Activated naive CD4-positive, alpha-beta T cell treated with anti-CD3 and anti-CD28 coated beads, Interleukin-2, amount 50 U/mL, for 24 hours (primary cell): Measurements from ENCODE around the gene TOR1AIP2.

ENCODE experiments used
- H3K27ac Mint-ChIP-seq: one replicate; pipeline ENCODE4 v1.8.0; 2021; ENCODE audit warnings: mild to moderate bottlenecking, mixed read lengths
- H3K27me3 Mint-ChIP-seq: one replicate; pipeline ENCODE4 v1.8.0; 2021; ENCODE audit warnings: mixed read lengths
- H3K36me3 Mint-ChIP-seq: one replicate; pipeline ENCODE4 v1.8.0; 2021; ENCODE audit warnings: mixed read lengths
- H3K4me1 Mint-ChIP-seq: one replicate; pipeline ENCODE4 v1.8.0; 2021; ENCODE audit warnings: mixed read lengths
- H3K4me3 Mint-ChIP-seq: one replicate; pipeline ENCODE4 v1.8.0; 2021; ENCODE audit warnings: mild to moderate bottlenecking, mixed read lengths
- H3K9me3 Mint-ChIP-seq: one replicate; pipeline ENCODE4 v1.8.0; 2021; ENCODE audit warnings: mixed read lengths

TOR1AIP2 gene

GRCh38 chr1:179883040-179883744 is 5.6 kb upstream of the TOR1AIP2 start:
- no peaks in the 10 kb centered on the region for H3K9me3 Mint-ChIP-seq
- peaks cover 12% of the 10 kb centered on the region for H3K36me3 Mint-ChIP-seq
- peak overlapping the region; percentile 95 for H3K4me3 Mint-ChIP-seq
- H3K27ac Mint-ChIP-seq: peak overlapping the region; percentile 100
- no peaks in the 10 kb centered on the region for H3K27me3 Mint-ChIP-seq
- peaks cover 69% of the 10 kb centered on the region for H3K4me1 Mint-ChIP-seq

- Mint-ChIP-seq H3K4me3 (peak within 1 kb of the TSS; percentile 95), H3K36me3 (peaks cover 12% of the 10 kb centered on the region), H3K9me3 (no peaks in the 10 kb centered on the region), H3K27ac (peak within 1 kb of the TSS; percentile 100), H3K27me3 (no peaks in the 10 kb centered on the region), H3K4me1 (peaks cover 69% of the 10 kb centered on the region)
These were observed 4.8 kb upstream of the TOR1AIP2 start, which contains the start of gene TOR1AIP1 for GRCh38 chr1:179882253-179883039. Gene TOR1AIP1 (plus strand): TSS chr1:179882285. CDS start chr1:179882503, 218 bp downstream.

- H3K27me3 Mint-ChIP-seq: no peaks in the 10 kb centered on the region
- peak overlapping the region; percentile 100 for H3K27ac Mint-ChIP-seq
- no peaks in the 10 kb centered on the region for H3K9me3 Mint-ChIP-seq
- H3K4me3 Mint-ChIP-seq: peak overlapping the region; percentile 95
- H3K4me1 Mint-ChIP-seq: peaks cover 63% of the 10 kb centered on the region
- peaks cover 12% of the 10 kb centered on the region for H3K36me3 Mint-ChIP-seq
These were observed 4.1 kb upstream of the TOR1AIP2 start for GRCh38 chr1:179881642-179882252.

GRCh38 chr1:179879797-179880196 is 2.2 kb upstream of the TOR1AIP2 start:
- H3K27me3 Mint-ChIP-seq: no peaks in the 10 kb centered on the region
- peaks cover 69% of the 10 kb centered on the region for H3K4me1 Mint-ChIP-seq
- peaks cover 8% of the 10 kb centered on the region for H3K36me3 Mint-ChIP-seq
- peak overlapping the region; percentile 36 for H3K4me3 Mint-ChIP-seq
- peak overlapping the region; percentile 65 for H3K27ac Mint-ChIP-seq
- H3K9me3 Mint-ChIP-seq: no peaks in the 10 kb centered on the region

GRCh38 chr1:179876300-179876715 is 1.3 kb downstream of the TOR1AIP2 start:
- Mint-ChIP-seq H3K36me3 (peaks cover 4% of the 10 kb centered on the region), H3K4me3 (peak overlapping the region; percentile 90), H3K4me1 (peaks cover 81% of the 10 kb centered on the region), H3K27me3 (no peaks in the 10 kb centered on the region), H3K27ac (no peak overlapping the region), H3K9me3 (no peaks in the 10 kb centered on the region)

GRCh38 chr1:179875596-179876299 is 1.9 kb downstream of the TOR1AIP2 start:
- Mint-ChIP-seq H3K36me3 (peaks cover 4% of the 10 kb centered on the region), H3K4me3 (peak overlapping the region; percentile 33), H3K4me1 (peaks cover 81% of the 10 kb centered on the region), H3K27ac (no peak overlapping the region), H3K27me3 (no peaks in the 10 kb centered on the region), H3K9me3 (no peaks in the 10 kb centered on the region)

- no peaks in the 10 kb centered on the region for H3K27me3 Mint-ChIP-seq
- no peak overlapping the region for H3K4me3 Mint-ChIP-seq
- H3K27ac Mint-ChIP-seq: no peak overlapping the region
- H3K9me3 Mint-ChIP-seq: no peaks in the 10 kb centered on the region
- H3K36me3 Mint-ChIP-seq: peaks cover 4% of the 10 kb centered on the region
- H3K4me1 Mint-ChIP-seq: peaks cover 69% of the 10 kb centered on the region
These were observed 4.2 kb downstream of the TOR1AIP2 start for GRCh38 chr1:179873438-179873851.

GRCh38 chr1:179872558-179872957 is 5.0 kb downstream of the TOR1AIP2 start:
- Mint-ChIP-seq H3K4me1 (peaks cover 69% of the 10 kb centered on the region), H3K27me3 (no peaks in the 10 kb centered on the region), H3K9me3 (no peaks in the 10 kb centered on the region), H3K27ac (peak overlapping the region; percentile 65), H3K36me3 (peaks cover 5% of the 10 kb centered on the region), H3K4me3 (peak overlapping the region; percentile 0)

- Mint-ChIP-seq H3K27ac (no peak overlapping the region), H3K4me1 (peaks cover 69% of the 10 kb centered on the region), H3K36me3 (peaks cover 5% of the 10 kb centered on the region), H3K27me3 (no peaks in the 10 kb centered on the region), H3K4me3 (peak overlapping the region; percentile 0), H3K9me3 (no peaks in the 10 kb centered on the region)
These were observed 5.7 kb downstream of the TOR1AIP2 start for GRCh38 chr1:179871940-179872339.

GRCh38 chr1:179870870-179871269 is 6.7 kb downstream of the TOR1AIP2 start:
- H3K4me3 Mint-ChIP-seq: no peak overlapping the region
- no peaks in the 10 kb centered on the region for H3K27me3 Mint-ChIP-seq
- peaks cover 60% of the 10 kb centered on the region for H3K4me1 Mint-ChIP-seq
- H3K27ac Mint-ChIP-seq: no peak overlapping the region
- H3K9me3 Mint-ChIP-seq: no peaks in the 10 kb centered on the region
- peaks cover 5% of the 10 kb centered on the region for H3K36me3 Mint-ChIP-seq

GRCh38 chr1:179867493-179868330 is 9.9 kb downstream of the TOR1AIP2 start:
- H3K9me3 Mint-ChIP-seq: no peaks in the 10 kb centered on the region
- H3K27ac Mint-ChIP-seq: no peak overlapping the region
- no peaks in the 10 kb centered on the region for H3K27me3 Mint-ChIP-seq
- peaks cover 30% of the 10 kb centered on the region for H3K4me1 Mint-ChIP-seq
- peaks cover 5% of the 10 kb centered on the region for H3K36me3 Mint-ChIP-seq
- no peak overlapping the region for H3K4me3 Mint-ChIP-seq

- no peak overlapping the region for H3K27ac Mint-ChIP-seq
- no peaks in the 10 kb centered on the region for H3K9me3 Mint-ChIP-seq
- H3K36me3 Mint-ChIP-seq: peaks cover 5% of the 10 kb centered on the region
- H3K4me1 Mint-ChIP-seq: peaks cover 19% of the 10 kb centered on the region
- H3K27me3 Mint-ChIP-seq: no peaks in the 10 kb centered on the region
- no peak overlapping the region for H3K4me3 Mint-ChIP-seq
These were observed 11.0 kb downstream of the TOR1AIP2 start for GRCh38 chr1:179866616-179867015.

GRCh38 chr1:179865377-179865776 is 12.2 kb downstream of the TOR1AIP2 start:
- Mint-ChIP-seq H3K36me3 (peaks cover 8% of the 10 kb centered on the region), H3K27me3 (no peaks in the 10 kb centered on the region), H3K4me1 (peaks cover 10% of the 10 kb centered on the region), H3K27ac (no peak overlapping the region), H3K9me3 (no peaks in the 10 kb centered on the region), H3K4me3 (no peak overlapping the region)

GRCh38 chr1:179860652-179861051 is 17.0 kb downstream of the TOR1AIP2 start:
- H3K36me3 Mint-ChIP-seq: peaks cover 9% of the 10 kb centered on the region
- no peaks in the 10 kb centered on the region for H3K27me3 Mint-ChIP-seq
- peak overlapping the region; percentile 73 for H3K27ac Mint-ChIP-seq
- no peaks in the 10 kb centered on the region for H3K9me3 Mint-ChIP-seq
- H3K4me1 Mint-ChIP-seq: no peaks in the 10 kb centered on the region
- no peak overlapping the region for H3K4me3 Mint-ChIP-seq
